Subcutaneous abdominal adipose tissue (tissue), 5 donors: Measurements from ENCODE around the gene HSD3B2.

Source experiments
- H3K27ac ChIP-seq: one replicate; pipeline ENCODE4 v1.7.0; 2013; ENCODE audit warnings: low read depth, mild to moderate bottlenecking, inconsistent platforms, low read length, moderate library complexity
- H3K27me3 ChIP-seq, 5 donors: one replicate each; pipeline ENCODE4 v1.7.0; 2013; ENCODE audit warnings: low read length in 5 of 5, inconsistent platforms in 1 of 5; ENCODE audit not compliant: control insufficient read depth in 5 of 5, insufficient read depth in 4 of 5
- H3K36me3 ChIP-seq, 5 donors: one replicate each; pipeline ENCODE4 v1.7.0; 2013; ENCODE audit warnings: low read length in 5 of 5; ENCODE audit not compliant: control insufficient read depth in 5 of 5, insufficient read depth in 5 of 5
- H3K4me1 ChIP-seq, 5 donors: one replicate each; pipeline ENCODE4 v1.7.0; 2013; ENCODE audit warnings: low read length in 5 of 5, mild to moderate bottlenecking in 3 of 5, moderate library complexity in 1 of 5; ENCODE audit not compliant: control insufficient read depth in 5 of 5, insufficient read depth in 5 of 5
- H3K4me3 ChIP-seq, 5 donors: one replicate each; pipeline ENCODE4 v1.7.0; 2013; ENCODE audit warnings: low read length in 5 of 5, low read depth in 1 of 5
- H3K9ac ChIP-seq, 5 donors: one replicate each; pipeline ENCODE4 v1.7.0; 2013; ENCODE audit warnings: low read length in 5 of 5, mild to moderate bottlenecking in 4 of 5, moderate library complexity in 3 of 5
- H3K9me3 ChIP-seq, 5 donors: one replicate each; pipeline ENCODE4 v1.7.0; 2013; ENCODE audit warnings: low read length in 5 of 5; ENCODE audit not compliant: control insufficient read depth in 5 of 5
- donor health status: healthy.
- donor health status: healthy.
- donor health status: healthy.
- donor health status: healthy.
- donor health status: healthy.

Gene HSD3B2

GRCh38 chr1:119470377-119470776 is 55.4 kb downstream of the HSD3B2 start:
- H3K9ac ChIP-seq: no peak overlapping the region
- H3K4me1 ChIP-seq: peaks cover 2 to 14% (median 8%) of the 10 kb centered on the region in 5 donors
- no peaks in the 10 kb centered on the region for H3K27me3 ChIP-seq
- no peaks in the 10 kb centered on the region for H3K9me3 ChIP-seq
- H3K36me3 ChIP-seq: no peaks in the 10 kb centered on the region
- H3K27ac ChIP-seq: no peak overlapping the region
- no peak overlapping the region for H3K4me3 ChIP-seq

GRCh38 chr1:119470958-119471357 is 56.0 kb downstream of the HSD3B2 start:
- Histone ChIP-seq H3K36me3 (no peaks in the 10 kb centered on the region), H3K27ac (no peak overlapping the region), H3K9ac (no peak overlapping the region), H3K9me3 (no peaks in the 10 kb centered on the region), H3K4me3 (no peak overlapping the region), H3K27me3 (no peaks in the 10 kb centered on the region), H3K4me1 (peaks cover 2 to 13% (median 7%) of the 10 kb centered on the region in 5 donors)

GRCh38 chr1:119471566-119471965 is 56.6 kb downstream of the HSD3B2 start:
- Histone ChIP-seq H3K9me3 (no peaks in the 10 kb centered on the region), H3K9ac (no peak overlapping the region), H3K4me3 (no peak overlapping the region), H3K36me3 (no peaks in the 10 kb centered on the region), H3K27ac (no peak overlapping the region), H3K4me1 (peaks cover under 1 to 8% (median 2%) of the 10 kb centered on the region in 5 donors), H3K27me3 (no peaks in the 10 kb centered on the region)

- Histone ChIP-seq H3K9me3 (no peaks in the 10 kb centered on the region), H3K9ac (no peak overlapping the region), H3K27me3 (no peaks in the 10 kb centered on the region), H3K36me3 (no peaks in the 10 kb centered on the region), H3K4me3 (no peak overlapping the region), H3K27ac (no peak overlapping the region), H3K4me1 (peaks cover 0 to 8% (median 0%) of the 10 kb centered on the region in 5 donors)
Observed at GRCh38 chr1:119472080-119472818, 57.3 kb downstream of the HSD3B2 start.
